GM12801 (cell line): ENCODE measurements around the gene SH2D4B.

Experiments
- CTCF ChIP-seq: IDR thresholded peaks from one replicate; pipeline ENCODE4 v1.5.1; 2011; ENCODE audit warnings: control low read depth; ENCODE audit not compliant: insufficient read length; ENCODE audit errors: extremely low read depth

Gene SH2D4B

GRCh38 chr10:80522756-80523363, 14.8 kb upstream of the SH2D4B start:
- TF ChIP-seq CTCF, result no peak

- no peak for TF ChIP-seq CTCF
These were observed 13.9 kb upstream of the SH2D4B start for GRCh38 chr10:80523773-80524172.

GRCh38 chr10:80524190-80524909, 13.4 kb upstream of the SH2D4B start:
- no peak for TF ChIP-seq CTCF

- TF ChIP-seq CTCF, result no peak
These were observed 11.5 kb upstream of the SH2D4B start for GRCh38 chr10:80526218-80526617.

GRCh38 chr10:80526742-80527141, 11.0 kb upstream of the SH2D4B start:
- no peak for TF ChIP-seq CTCF

GRCh38 chr10:80528185-80528700, 9.5 kb upstream of the SH2D4B start:
- TF ChIP-seq CTCF, result no peak

GRCh38 chr10:80528901-80529300, 8.8 kb upstream of the SH2D4B start:
- no peak for TF ChIP-seq CTCF
